OCI-LY7 (cell line): ENCODE results near the gene RSBN1L. TPM values are rescaled to one million over a fixed set of nuclear protein-coding genes. Genes with fewer than 3 reads are reported as not detected.

ENCODE experiments used
- BruUV-seq: library from RNA; stranded (reverse); fragments of 400-500 nt; replicated peaks from 2 replicates; lab custom pipeline; 2021; lab: Mats Ljungman, UMichigan
- CTCF ChIA-PET: fragments of 300-600 bp; sonication (Branson Sonifier 250); formaldehyde crosslinking; loops from one replicate; lab custom pipeline; 2022; ENCODE audit warnings: antibody characterized with exemption; ENCODE audit not compliant: unreplicated experiment; lab: Charles Lee
- POLR2A ChIA-PET: fragments of 300-600 bp; sonication (Branson Sonifier 250); formaldehyde crosslinking; loops from one replicate; lab custom pipeline; 2022; ENCODE audit warnings: antibody characterized with exemption; lab: Charles Lee
- DNase-seq: peaks from one replicate; pipeline ENCODE4 v3.0.0-alpha.2; 2015; ENCODE audit warnings: low spot score
- H2AFZ ChIP-seq: fragments of 200-600 bp; sonication (generic), shearing (Covaris generic); 2 replicates; pipeline ENCODE4 v1.6.1; 2014; ENCODE audit warnings: mild to moderate bottlenecking, antibody characterized with exemption, low read length, moderate library complexity
- H3K27ac ChIP-seq: fragments of 200-600 bp; sonication (generic); 2 replicates; pipeline ENCODE4 v1.5.1; 2014; ENCODE audit warnings: mixed run types, low read depth, mild to moderate bottlenecking, moderate library complexity, low read length, inconsistent platforms; ENCODE audit not compliant: poor library complexity, severe bottlenecking
- H3K36me3 ChIP-seq: fragments of 200-600 bp; sonication (generic); 2 replicates; pipeline ENCODE4 v1.6.1; 2014; ENCODE audit warnings: mild to moderate bottlenecking, antibody characterized with exemption, low read length, moderate library complexity, mixed read lengths; ENCODE audit not compliant: insufficient read depth
- H3K4me1 ChIP-seq: fragments of 200-600 bp; sonication (generic); 2 replicates; pipeline ENCODE4 v1.5.1; 2014; ENCODE audit warnings: mild to moderate bottlenecking, low read length; ENCODE audit not compliant: insufficient read depth, poor library complexity, severe bottlenecking
- H3K4me2 ChIP-seq: fragments of 200-600 bp; sonication (generic); 2 replicates; pipeline ENCODE4 v1.6.1; 2014; ENCODE audit warnings: mild to moderate bottlenecking, low read length
- H3K4me3 ChIP-seq: fragments of 200-600 bp; sonication (generic); 2 replicates; pipeline ENCODE4 v1.5.1; 2014; ENCODE audit warnings: mild to moderate bottlenecking, low read depth, low read length; ENCODE audit not compliant: poor library complexity, severe bottlenecking
- H3K79me2 ChIP-seq: fragments of 200-600 bp; sonication (generic); 2 replicates; pipeline ENCODE4 v1.6.1; 2016; ENCODE audit warnings: low read depth, mild to moderate bottlenecking, low read length, moderate library complexity, mixed read lengths; ENCODE audit not compliant: insufficient read depth
- H3K9me2 ChIP-seq: fragments of 200-600 bp; sonication (generic); 2 replicates; pipeline ENCODE4 v1.6.1; 2016; ENCODE audit warnings: mild to moderate bottlenecking, low read length, mixed read lengths; ENCODE audit not compliant: insufficient read depth
- H3K9me3 ChIP-seq: fragments of 200-600 bp; sonication (generic); 2 replicates; pipeline ENCODE4 v1.6.1; 2014; ENCODE audit warnings: mild to moderate bottlenecking, mixed run types, low read length, mixed read lengths
- H4K20me1 ChIP-seq: fragments of 200-600 bp; sonication (generic); 2 replicates; pipeline ENCODE4 v1.6.1; 2014; ENCODE audit warnings: mild to moderate bottlenecking, antibody characterized with exemption, low read length, moderate library complexity, mixed read lengths; ENCODE audit not compliant: insufficient read depth
- CTCF ChIP-seq: fragments of 200-600 bp; sonication (generic); conservative IDR thresholded peaks from 2 replicates; pipeline ENCODE4 v1.5.1; 2014; ENCODE audit warnings: mild to moderate bottlenecking, antibody characterized with exemption, low read length, moderate library complexity, mixed read lengths
- EZH2phosphoT487 ChIP-seq: fragments of 200-600 bp; sonication (generic); IDR thresholded peaks from 2 replicates; pipeline ENCODE4 v1.6.1; 2018; ENCODE audit warnings: low read depth, borderline replicate concordance, mild to moderate bottlenecking, mixed run types, antibody characterized with exemption, low read length, moderate library complexity, mixed read lengths
- intact Hi-C: fragments of 100-400 bp; cut with micrococcal nuclease; formaldehyde crosslinking; loops from one replicate; pipeline ENCODE4 v1.10.0; 2022; ENCODE audit not compliant: unreplicated experiment
- total RNA-seq, 2 experiments: library from RNA; depleted of rRNA in 1 of 2; stranded (reverse); fragments of >200 nt in 1 of 2; shearing (Covaris generic) in 1 of 2; gene quantifications; 2 replicates each; pipeline ENCODE4 v1.2.3, GENCODE V29; 2014 to 2022

Gene RSBN1L
- total RNA-seq, 2 experiments from 2014 or later, result 23.3 to 30.4 TPM

GRCh38 chr7:77746164-77746823, 50.0 kb downstream of the RSBN1L start:
- intact Hi-C loops, result no loop called here
- Histone ChIP-seq H3K79me2 (peaks cover 25% of the 10 kb centered on the region; the same call in 1 of the 2 replicates), H3K9me2 (no peaks in the 10 kb centered on the region), H2AFZ (no peak overlapping the region), H3K4me2 (no peak overlapping the region), H3K4me1 (peaks cover 12% of the 10 kb centered on the region), H3K27ac (no peak overlapping the region), H3K36me3 (peaks cover 78% of the 10 kb centered on the region), H4K20me1 (no peaks in the 10 kb centered on the region), H3K9me3 (no peaks in the 10 kb centered on the region), H3K4me3 (no peak overlapping the region)
- CTCF ChIA-PET, result no interaction called here
- no peak for TF ChIP-seq CTCF
- TF ChIP-seq EZH2phosphoT487, result no peak
- no TSS peak for BruUV-seq
- no peak for DNase-seq
- POLR2A ChIA-PET, result interaction anchor here (0.7 to 1.8 kb wide), 4 partner anchors 10 to 48 kb away, joined by 3 to 6 read pairs (median 4); no protein-coding TSS in a partner anchor

- ChIA-PET CTCF (no interaction called here), POLR2A (interaction anchor here (0.6 to 1.4 kb wide), 3 partner anchors 9 to 153 kb away, joined by 3 to 6 read pairs (median 3); no protein-coding TSS in a partner anchor)
- Histone ChIP-seq H4K20me1 (no peaks in the 10 kb centered on the region), H2AFZ (no peak overlapping the region), H3K4me2 (no peak overlapping the region), H3K36me3 (peaks cover 83% of the 10 kb centered on the region), H3K4me1 (peaks cover 12% of the 10 kb centered on the region), H3K79me2 (peaks cover 30% of the 10 kb centered on the region; the same call in 1 of the 2 replicates), H3K27ac (no peak overlapping the region), H3K9me3 (no peaks in the 10 kb centered on the region), H3K4me3 (no peak overlapping the region), H3K9me2 (no peaks in the 10 kb centered on the region)
- no TSS peak for BruUV-seq
- intact Hi-C loops, result no loop called here
- DNase-seq, result no peak
- TF ChIP-seq EZH2phosphoT487, result no peak
- TF ChIP-seq CTCF, result no peak
These were observed 50.5 kb downstream of the RSBN1L start for GRCh38 chr7:77746824-77747165.

DNA sequence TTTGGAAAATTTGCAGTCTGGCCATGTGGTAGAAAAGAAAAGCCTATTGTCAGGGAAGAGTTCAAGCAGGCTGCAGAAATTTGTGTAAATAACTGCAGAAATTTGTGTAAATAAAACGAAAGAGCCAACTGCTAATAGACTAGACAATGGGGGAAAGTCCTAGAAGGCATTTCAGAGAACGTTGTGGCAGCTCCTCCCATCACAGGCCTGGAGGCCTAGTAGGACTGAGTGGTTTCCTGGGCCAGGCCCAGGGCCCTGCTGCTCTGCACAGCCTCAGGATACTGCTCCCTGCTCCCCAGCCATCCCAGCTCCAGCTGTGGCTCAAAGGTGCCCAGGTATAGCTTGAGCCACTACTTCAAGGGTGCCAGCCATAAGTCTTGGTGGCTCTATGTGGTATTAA, 50.9 kb downstream of the RSBN1L start:
- no TSS peak for BruUV-seq
- Histone ChIP-seq H3K9me3 (no peaks in the 10 kb centered on the region), H4K20me1 (no peaks in the 10 kb centered on the region), H3K4me2 (no peak overlapping the region), H3K9me2 (no peaks in the 10 kb centered on the region), H3K27ac (no peak overlapping the region), H3K79me2 (peaks cover 34% of the 10 kb centered on the region; the same call in 1 of the 2 replicates), H3K4me3 (no peak overlapping the region), H3K4me1 (peaks cover 12% of the 10 kb centered on the region), H3K36me3 (peaks cover 85% of the 10 kb centered on the region), H2AFZ (no peak overlapping the region)
- ChIA-PET CTCF (no interaction called here), POLR2A (interaction anchor here (0.6 to 1.4 kb wide), 5 partner anchors 9 to 153 kb away, joined by 3 to 6 read pairs (median 3); no protein-coding TSS in a partner anchor)
- intact Hi-C loops, result no loop called here
- TF ChIP-seq EZH2phosphoT487 (no peak), CTCF (no peak)
- DNase-seq, result no peak
